B cell (primary cell): ENCODE data around the gene TMEM231. TPM values are rescaled to one million over a fixed set of nuclear protein-coding genes. Genes with fewer than 3 reads are reported as not detected.
"Not testable (repeated sequence)": the region's sequence is repeated elsewhere in the genome, so short reads cannot be mapped to it uniquely, and the experiment has no call there.

Source experiments
- ATAC-seq: fragments of 200-7000 bp; cut with Tn5 transposase; one replicate; pipeline ENCODE4 v1.10.0; 2021; ENCODE audit warnings: low read depth, mild to moderate bottlenecking, moderate number of reproducible peaks, moderate library complexity
- CTCF ChIA-PET: fragments of 350-600 bp; sonication (Branson Sonifier 250); formaldehyde crosslinking; loops from one replicate; lab custom pipeline; 2021; ENCODE audit warnings: antibody characterized with exemption, inconsistent platforms; lab: Charles Lee
- POLR2A ChIA-PET: fragments of 350-600 bp; sonication (Branson Sonifier 250); formaldehyde crosslinking; loops from one replicate; lab custom pipeline; 2021; ENCODE audit warnings: antibody characterized with exemption; lab: Charles Lee
- DNase-seq: peaks from one replicate; pipeline ENCODE4 v3.0.0; 2013
- H2AFZ ChIP-seq: 2 replicates; pipeline ENCODE4 v1.6.1; 2012; ENCODE audit warnings: mild to moderate bottlenecking, low read depth, low read length; ENCODE audit not compliant: insufficient read depth, poor library complexity, severe bottlenecking
- H3K27ac ChIP-seq, 2 donors: 1 replicate in 1 of 2; 2 replicates in 1 of 2; pipeline ENCODE4 v1.5.1; 2012 to 2013; ENCODE audit warnings: low read length in 2 of 2, mild to moderate bottlenecking in 2 of 2, moderate library complexity in 1 of 2
- H3K27me3 ChIP-seq, 4 experiments: fragments of 200-600 bp in 1 of 4; sonication (generic) in 1 of 4; replicated peaks in 1 of 4; 1 replicate in 2 of 4; 2 replicates in 2 of 4; pipeline versions ENCODE4 v1.6.1 to v1.7.0; 2013 to 2016; ENCODE audit warnings: low read length in 3 of 4, mild to moderate bottlenecking in 2 of 4, mixed read lengths in 1 of 4, moderate library complexity in 1 of 4; ENCODE audit not compliant: insufficient read depth in 4 of 4, control insufficient read depth in 3 of 4; ENCODE audit errors: control extremely low read depth in 1 of 4
- H3K36me3 ChIP-seq, 2 experiments: replicated peaks in 1 of 2; 1 replicate in 1 of 2; 2 replicates in 1 of 2; pipeline versions ENCODE4 v1.6.1 to v1.7.1; 2013; ENCODE audit warnings: low read length in 1 of 2; ENCODE audit not compliant: insufficient read depth in 2 of 2, control insufficient read depth in 1 of 2; ENCODE audit errors: control extremely low read depth in 1 of 2, extremely low read depth in 1 of 2
- H3K4me1 ChIP-seq, 2 donors: fragments of 200-600 bp in 1 of 2; sonication (generic) in 1 of 2; 1 replicate in 1 of 2; 2 replicates in 1 of 2; pipeline versions ENCODE4 v1.5.1 to v1.6.1; 2013 to 2017; ENCODE audit warnings: low read length in 2 of 2; ENCODE audit not compliant: control insufficient read depth in 2 of 2, insufficient read depth in 2 of 2
- H3K4me2 ChIP-seq: replicated peaks from 2 replicates; pipeline ENCODE3; 2012; ENCODE audit warnings: mild to moderate bottlenecking, low read depth, low read length; ENCODE audit not compliant: poor library complexity, severe bottlenecking
- H3K4me3 ChIP-seq, 5 experiments: fragments of 200-600 bp in 1 of 5; sonication (generic) in 1 of 5; 1 replicate in 3 of 5; 2 replicates in 2 of 5; pipeline versions ENCODE4 v1.5.1 to v1.7.0; 2011 to 2016; ENCODE audit warnings: low read length in 4 of 5, mild to moderate bottlenecking in 4 of 5, low read depth in 2 of 5, control low read depth in 1 of 5, moderate library complexity in 1 of 5; ENCODE audit not compliant: insufficient read depth in 1 of 5; ENCODE audit errors: control extremely low read depth in 1 of 5, extremely low read depth in 1 of 5
- H3K79me2 ChIP-seq: fragments of 200-600 bp; sonication (generic); one replicate; pipeline ENCODE4 v1.6.0; 2016; ENCODE audit warnings: low read length; ENCODE audit not compliant: control insufficient read depth, insufficient read depth
- H3K9ac ChIP-seq: fragments of 200-600 bp; sonication (generic); 2 replicates; pipeline ENCODE4 v1.6.1; 2017; ENCODE audit warnings: mild to moderate bottlenecking, low read length, moderate library complexity
- H3K9me3 ChIP-seq, 3 donors: one replicate each; pipeline versions ENCODE4 v1.6.1 to v1.7.1; 2013; ENCODE audit warnings: low read length in 2 of 3; ENCODE audit not compliant: control insufficient read depth in 2 of 3, insufficient read depth in 1 of 3; ENCODE audit errors: control extremely low read depth in 1 of 3
- H4K20me1 ChIP-seq: 2 replicates; pipeline ENCODE4 v1.6.0; 2012; ENCODE audit warnings: mild to moderate bottlenecking, low read length; ENCODE audit not compliant: insufficient read depth, control insufficient read depth, poor library complexity, severe bottlenecking
- H3K27ac Mint-ChIP-seq: one replicate; pipeline ENCODE4 v1.8.0; 2021; ENCODE audit warnings: mixed read lengths
- H3K27me3 Mint-ChIP-seq: one replicate; pipeline ENCODE4 v1.8.0; 2021; ENCODE audit warnings: mixed read lengths
- H3K4me1 Mint-ChIP-seq: one replicate; pipeline ENCODE4 v1.8.0; 2021; ENCODE audit warnings: mixed read lengths
- H3K4me3 Mint-ChIP-seq: one replicate; pipeline ENCODE4 v1.8.0; 2021; ENCODE audit warnings: mixed read lengths
- H3K9me3 Mint-ChIP-seq: one replicate; pipeline ENCODE4 v1.8.0; 2022; ENCODE audit warnings: mixed read lengths; ENCODE audit not compliant: insufficient read depth
- CTCF ChIP-seq: fragments of 200-600 bp; IDR thresholded peaks from one replicate; pipeline ENCODE4 v1.8.0; 2022; ENCODE audit warnings: antibody characterized with exemption, mild to moderate bottlenecking
- EZH2 ChIP-seq: IDR thresholded peaks from 2 replicates; pipeline ENCODE4 v1.6.1; 2012; ENCODE audit warnings: borderline replicate concordance, low read depth, mild to moderate bottlenecking, moderate library complexity, low read length; ENCODE audit not compliant: insufficient read depth, poor library complexity, severe bottlenecking
- WGBS: methylation state at CpG from one replicate; pipeline ENCODE4 v1.1.5; 2013; ENCODE audit warnings: missing lambda C conversion rate; ENCODE audit not compliant: insufficient coverage; 5-methylcytosine and 5-hydroxymethylcytosine counted together
- intact Hi-C: fragments of 100-400 bp; cut with micrococcal nuclease; formaldehyde crosslinking; loops from one replicate; pipeline ENCODE4 v1.10.0; 2022
- polyA plus RNA-seq: library from polyadenylated mRNA; depleted of rRNA; stranded (reverse); fragments of >200 nt; gene quantifications from 2 replicates; pipeline ENCODE4 v1.2.3, GENCODE V29; 2012
- total RNA-seq, 2 donors: library from RNA; stranded (reverse); fragments of 120-200 nt in 1 of 2; gene quantifications; 1 replicate in 1 of 2; 2 replicates in 1 of 2; pipeline versions ENCODE4 v1.2.3 to v1.2.4, GENCODE V29; 2013 to 2022

TMEM231 gene
- total and polyA plus RNA-seq, 2 donors (not counting 1 experiment from before 2014, with no cell fraction given), result 4.2 to 6.0 TPM

DNA sequence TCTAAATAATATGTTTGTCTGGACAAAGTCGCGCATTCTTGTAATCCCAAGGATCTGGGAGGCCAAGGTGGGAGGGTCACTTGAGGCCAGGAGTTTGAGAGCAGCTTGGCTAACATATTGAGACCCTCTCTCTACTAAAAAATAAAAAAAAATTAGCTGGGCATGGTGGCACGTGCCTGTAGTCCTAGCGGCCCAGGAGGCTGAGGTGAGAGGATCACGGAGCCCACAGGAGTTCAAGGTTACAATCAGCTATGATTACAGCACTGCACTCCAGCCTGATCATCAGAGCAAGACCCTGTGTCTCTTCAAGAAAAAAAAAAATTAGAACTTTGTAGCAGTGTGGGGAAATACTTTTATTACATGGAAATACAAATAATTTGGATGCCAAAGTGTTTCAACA, 54.7 kb downstream of the TMEM231 start:
- H3K9ac ChIP-seq, result no peak overlapping the region
- Mint-ChIP-seq H3K9me3 (no peaks in the 10 kb centered on the region), H3K27me3 (peaks cover 14% of the 10 kb centered on the region), H3K27ac (no peak overlapping the region), H3K4me1 (no peaks in the 10 kb centered on the region), H3K4me3 (no peak overlapping the region)
- no CpG with 5 or more reads among the region's 5 CpGs for WGBS
- H3K79me2 ChIP-seq, result no peaks in the 10 kb centered on the region
- no peak overlapping the region for H2AFZ ChIP-seq
- ChIA-PET CTCF (no interaction called here), POLR2A (no interaction called here)
- H3K36me3 ChIP-seq, result no peaks in the 10 kb centered on the region
- no peaks in the 10 kb centered on the region for H3K9me3 ChIP-seq
- intact Hi-C loops, result no loop called here
- peaks cover 0 to 2% (median under 1%) of the 10 kb centered on the region in 4 experiments for H3K27me3 ChIP-seq
- no peak for DNase-seq
- H3K27ac ChIP-seq, result no peak overlapping the region
- no peak overlapping the region for H3K4me2 ChIP-seq
- H3K4me3 ChIP-seq, result no peak overlapping the region
- ATAC-seq, result no peak
- no peaks in the 10 kb centered on the region for H4K20me1 ChIP-seq
- no peaks in the 10 kb centered on the region for H3K4me1 ChIP-seq
- TF ChIP-seq EZH2, result no peak
- no peak for TF ChIP-seq CTCF

GRCh38 chr16:75498605-75499322, 57.3 kb downstream of the TMEM231 start:
- ATAC-seq, H3K4me3 ChIP-seq, H4K20me1 ChIP-seq, H3K27ac ChIP-seq, H3K9me3 ChIP-seq, H3K4me2 ChIP-seq, H3K79me2 ChIP-seq, H3K4me1 Mint-ChIP-seq, H3K36me3 ChIP-seq, H3K9ac ChIP-seq, CTCF ChIA-PET, DNase-seq, intact Hi-C loops, H3K27ac Mint-ChIP-seq, H3K9me3 Mint-ChIP-seq, H2AFZ ChIP-seq, H3K4me3 Mint-ChIP-seq: not testable (repeated sequence)
- H3K4me1 ChIP-seq, result peaks cover 7 to 11% of the 10 kb centered on the region in 2 donors
- POLR2A ChIA-PET, result interaction anchor here (0.5 kb wide), 1 partner anchor 150 kb away, joined by 5 read pairs; no protein-coding TSS in a partner anchor
- H3K27me3 Mint-ChIP-seq, result peaks cover 25% of the 10 kb centered on the region
- WGBS, result no CpG with 5 or more reads among the region's 13 CpGs
- peaks cover 0 to 16% (median 6%) of the 10 kb centered on the region in 4 experiments for H3K27me3 ChIP-seq
